ENCODE measurements around the gene PLCD3. TPM values are rescaled to one million over a fixed set of nuclear protein-coding genes. Genes with fewer than 3 reads are reported as not detected.

Gene PLCD3
- total RNA-seq, 1 experiment from 2014 or later: 21.0 TPM

DNA sequence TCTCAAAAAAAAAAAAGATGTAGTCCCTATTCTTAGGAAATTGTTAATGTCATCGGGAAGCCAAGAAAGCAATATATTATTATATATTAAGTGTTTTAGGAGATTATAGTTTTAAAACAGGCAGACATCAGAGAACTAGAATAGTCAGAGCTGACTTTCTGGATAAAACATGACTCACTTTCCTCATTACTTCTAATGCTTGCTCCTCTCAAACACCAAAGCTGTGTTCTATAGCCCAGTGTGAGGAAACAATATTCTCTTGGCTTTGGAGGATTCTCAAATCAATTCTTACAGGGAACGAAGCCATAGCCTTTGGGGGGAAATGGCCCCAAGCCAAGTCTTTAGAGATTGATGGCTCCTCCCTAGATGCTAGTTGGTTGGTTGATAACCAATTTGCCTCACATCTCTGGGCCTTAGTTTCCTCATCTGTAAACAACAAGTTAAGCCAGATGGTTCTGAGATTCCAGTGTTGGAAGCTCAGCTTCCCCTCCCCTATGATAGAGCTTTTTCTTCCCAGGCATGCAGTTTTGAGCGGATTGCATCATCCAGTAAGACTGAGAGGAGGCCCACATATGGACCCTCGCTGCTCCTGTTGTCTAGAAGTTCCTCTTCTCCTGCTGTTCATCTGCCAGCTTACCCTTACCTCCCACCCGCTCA is 58.8 kb downstream of the PLCD3 start:
- DNase-seq (ENCODE audit: low spot score): no peak

DNA sequence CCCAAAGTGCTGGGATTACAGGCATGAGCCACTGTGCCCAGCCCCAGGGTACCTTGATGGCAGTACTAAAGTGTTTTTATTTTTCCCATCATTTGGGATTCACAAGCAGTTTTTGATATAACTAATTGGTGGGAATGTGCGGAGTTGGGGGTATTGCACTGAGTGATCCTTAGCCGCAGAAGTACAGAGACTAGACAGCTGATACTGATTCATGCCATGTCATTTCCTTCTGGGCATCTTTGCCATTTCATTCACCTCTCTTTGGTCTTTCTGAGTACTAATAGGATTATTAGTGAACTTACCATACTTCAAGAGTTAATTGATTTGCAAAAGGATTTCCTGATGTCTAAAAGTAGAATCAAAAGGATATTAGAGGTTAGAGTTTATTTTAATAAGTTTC is 61.5 kb downstream of the PLCD3 start:
- no peak for DNase-seq (ENCODE audit: low spot score)

GRCh38 chr17:45070001-45070400 is 62.3 kb downstream of the PLCD3 start:
- no peak for DNase-seq (ENCODE audit: low spot score)

GRCh38 chr17:45067637-45068036 is 64.7 kb downstream of the PLCD3 start:
- DNase-seq (ENCODE audit: low spot score): no peak

DNA sequence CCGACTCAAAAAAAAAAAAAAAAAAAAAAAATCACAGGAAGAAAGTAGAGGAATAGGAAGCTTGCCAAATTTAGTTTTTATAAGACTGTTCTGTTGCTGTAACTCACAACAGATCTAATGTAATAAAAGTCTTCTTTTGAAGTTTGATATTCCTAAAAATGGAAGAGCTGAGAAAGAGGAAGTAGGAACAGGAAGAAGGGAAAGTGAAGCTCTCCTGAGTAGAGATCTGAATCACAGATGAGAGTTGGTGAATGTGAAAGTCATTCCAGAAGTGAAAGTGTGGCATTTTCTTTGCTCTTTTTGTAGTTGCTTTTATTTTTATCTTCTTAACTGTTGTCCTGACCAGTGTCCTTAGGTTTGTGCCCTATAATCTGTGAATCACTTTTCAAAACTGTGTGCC is 69.1 kb downstream of the PLCD3 start:
- DNase-seq (ENCODE audit: low spot score): no peak

DNA sequence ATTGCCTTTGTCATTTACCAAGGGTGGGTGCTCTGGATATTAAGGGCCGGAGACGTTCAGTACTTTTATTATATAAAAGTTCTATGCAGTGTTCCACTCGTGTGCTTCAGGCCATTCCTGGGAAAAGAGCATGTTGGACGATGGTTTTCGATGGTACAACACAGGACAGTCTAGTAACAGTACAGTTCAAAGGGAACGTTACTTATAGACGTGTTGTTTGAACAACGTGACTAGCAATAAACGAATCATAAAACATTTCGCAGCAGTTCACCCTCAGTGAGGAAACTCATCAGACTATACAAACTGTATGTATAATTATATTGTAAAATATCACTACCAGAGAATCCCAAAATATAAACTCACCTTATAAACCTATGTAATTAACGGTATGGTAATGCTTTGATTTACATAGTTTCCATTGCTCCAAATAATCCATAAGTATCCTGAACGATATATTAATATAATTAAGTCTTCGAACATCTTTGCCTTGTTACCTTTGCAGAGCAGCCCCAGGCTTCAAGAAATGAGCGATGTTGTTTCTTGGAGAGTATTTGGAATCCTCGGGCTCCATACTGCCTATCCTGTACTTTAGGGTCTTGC is 70.6 kb downstream of the PLCD3 start:
- DNase-seq (ENCODE audit: low spot score): no peak

- peak; percentile 99 for DNase-seq (ENCODE audit: low spot score)
These were observed 71.3 kb downstream of the PLCD3 start, which contains the start of gene NMT1 for GRCh38 chr17:45060797-45061605. Gene NMT1, plus strand, starts transcription at chr17:45061317. Its CDS starts 13 bp downstream, at chr17:45061330.

DNA sequence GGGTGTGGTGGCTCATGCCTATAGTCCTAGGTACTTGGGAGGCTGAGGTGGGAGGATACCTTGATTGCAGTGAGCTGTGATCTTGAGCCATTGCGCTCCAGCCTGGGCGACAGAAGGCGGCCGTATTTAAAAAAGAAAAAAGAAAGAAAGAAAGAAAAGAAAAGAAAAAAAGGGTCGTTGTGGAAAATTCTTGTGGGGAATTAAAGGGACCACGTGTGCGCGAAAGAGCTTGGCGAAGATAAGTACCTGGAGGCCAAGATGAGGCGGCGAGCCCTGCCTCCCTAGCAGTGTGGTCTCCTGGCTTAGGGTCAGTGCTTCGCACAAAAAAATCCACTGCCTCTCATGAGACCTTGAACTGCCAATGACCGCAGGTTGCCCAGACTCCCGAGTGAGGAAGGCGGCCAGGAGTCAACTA is 71.9 kb downstream of the PLCD3 start:
- DNase-seq (ENCODE audit: low spot score): no peak

Other genes starting within 250 kb of the PLCD3 start
- gene EFTUD2, start 233.1 kb downstream of the PLCD3 start, total RNA-seq (2014; rRNA removed; shearing (Covaris generic)): 120 and 173 TPM in 2 replicates
- not detected in 2 replicates for gene GFAP, start 217.0 kb downstream of the PLCD3 start, total RNA-seq (2014; rRNA removed; shearing (Covaris generic))
- gene KIF18B, start 184.7 kb downstream of the PLCD3 start, total RNA-seq (2014; rRNA removed; shearing (Covaris generic)): 4.5 and 4.9 TPM in 2 replicates
- gene C1QL1, start 164.2 kb downstream of the PLCD3 start, total RNA-seq (2014; rRNA removed; shearing (Covaris generic)): 5.3 and 7.1 TPM in 2 replicates
- gene DCAKD, start 80.9 kb downstream of the PLCD3 start, total RNA-seq (2014; rRNA removed; shearing (Covaris generic)): 29.3 and 39.8 TPM in 2 replicates
- 119 and 163 TPM in 2 replicates for gene NMT1, start 71.2 kb downstream of the PLCD3 start, total RNA-seq (2014; rRNA removed; shearing (Covaris generic))
- 2.1 and 2.6 TPM in 2 replicates for gene ACBD4, start 3.2 kb upstream of the PLCD3 start, total RNA-seq (2014; rRNA removed; shearing (Covaris generic))
- gene HEXIM1, start 16.0 kb upstream of the PLCD3 start, total RNA-seq (2014; rRNA removed; shearing (Covaris generic)): 4.9 and 6.5 TPM in 2 replicates
- gene HEXIM2, start 29.4 kb upstream of the PLCD3 start, total RNA-seq (2014; rRNA removed; shearing (Covaris generic)): 5.8 and 10.7 TPM in 2 replicates
- 4.4 and 6.7 TPM in 2 replicates for gene FMNL1, start 89.4 kb upstream of the PLCD3 start, total RNA-seq (2014; rRNA removed; shearing (Covaris generic))
- gene SPATA32, start 129.6 kb upstream of the PLCD3 start, total RNA-seq (2014; rRNA removed; shearing (Covaris generic)): 0.21 TPM in 1 of 2 replicates, not detected in the other
- 4.3 and 4.6 TPM in 2 replicates for gene MAP3K14, start 184.5 kb upstream of the PLCD3 start, total RNA-seq (2014; rRNA removed; shearing (Covaris generic))